GM10266 (cell line): ENCODE measurements around the gene FYN.

Experiments
- DNase-seq: peaks from one replicate; pipeline ENCODE4 v3.0.0; 2012; ENCODE audit errors: extremely low spot score
- TF ChIP-seq, protein P1 (sequence below): IDR thresholded peaks from 2 replicates; pipeline ENCODE4 v1.5.1; 2012; ENCODE audit warnings: mild to moderate bottlenecking, low read depth; ENCODE audit not compliant: control insufficient read depth, insufficient read depth; ENCODE audit errors: missing control alignments

FYN gene

DNA sequence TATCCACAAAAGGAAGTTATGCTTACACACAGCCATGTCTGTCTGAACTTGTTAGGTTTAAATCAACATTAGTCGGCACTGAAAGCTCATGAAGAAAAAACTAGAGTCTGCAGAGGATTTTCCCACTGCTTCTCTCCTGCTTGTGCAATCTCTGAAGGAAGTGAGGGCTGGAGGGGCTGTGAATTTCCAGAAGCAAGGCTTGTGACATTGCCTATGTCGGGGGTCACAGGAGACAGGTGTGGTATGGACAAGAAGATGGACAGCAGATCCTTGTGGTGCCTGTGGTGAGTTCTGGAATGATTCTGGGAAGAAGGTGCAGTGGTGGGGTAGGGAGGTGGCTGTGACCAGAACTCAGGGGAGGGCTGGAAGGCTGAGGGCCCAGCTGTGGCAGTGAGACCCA is 183.3 kb downstream of the FYN start:
- TF ChIP-seq, protein P1, sequence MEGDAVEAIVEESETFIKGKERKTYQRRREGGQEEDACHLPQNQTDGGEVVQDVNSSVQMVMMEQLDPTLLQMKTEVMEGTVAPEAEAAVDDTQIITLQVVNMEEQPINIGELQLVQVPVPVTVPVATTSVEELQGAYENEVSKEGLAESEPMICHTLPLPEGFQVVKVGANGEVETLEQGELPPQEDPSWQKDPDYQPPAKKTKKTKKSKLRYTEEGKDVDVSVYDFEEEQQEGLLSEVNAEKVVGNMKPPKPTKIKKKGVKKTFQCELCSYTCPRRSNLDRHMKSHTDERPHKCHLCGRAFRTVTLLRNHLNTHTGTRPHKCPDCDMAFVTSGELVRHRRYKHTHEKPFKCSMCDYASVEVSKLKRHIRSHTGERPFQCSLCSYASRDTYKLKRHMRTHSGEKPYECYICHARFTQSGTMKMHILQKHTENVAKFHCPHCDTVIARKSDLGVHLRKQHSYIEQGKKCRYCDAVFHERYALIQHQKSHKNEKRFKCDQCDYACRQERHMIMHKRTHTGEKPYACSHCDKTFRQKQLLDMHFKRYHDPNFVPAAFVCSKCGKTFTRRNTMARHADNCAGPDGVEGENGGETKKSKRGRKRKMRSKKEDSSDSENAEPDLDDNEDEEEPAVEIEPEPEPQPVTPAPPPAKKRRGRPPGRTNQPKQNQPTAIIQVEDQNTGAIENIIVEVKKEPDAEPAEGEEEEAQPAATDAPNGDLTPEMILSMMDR = no peak
- no peak for DNase-seq

DNA sequence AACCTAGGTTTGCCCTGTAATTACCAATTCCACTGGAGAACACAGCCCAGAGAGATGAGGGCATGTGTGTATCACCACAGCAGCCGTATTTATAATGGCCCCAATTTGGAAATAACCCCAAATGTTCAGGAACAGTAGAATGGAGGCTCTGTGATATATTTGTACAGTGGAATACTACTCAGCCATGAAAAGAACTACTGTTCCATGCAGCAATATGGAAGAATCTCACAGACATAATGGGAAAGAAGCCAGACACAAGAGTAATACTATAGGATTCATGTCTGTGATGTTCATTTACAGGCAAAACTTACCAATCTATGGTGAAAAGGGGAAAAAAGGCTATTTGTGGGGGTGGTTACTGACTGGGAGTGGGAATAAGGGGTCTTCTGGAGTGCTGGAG is 183.8 kb downstream of the FYN start:
- TF ChIP-seq, protein P1 = no peak
- no peak for DNase-seq

DNA sequence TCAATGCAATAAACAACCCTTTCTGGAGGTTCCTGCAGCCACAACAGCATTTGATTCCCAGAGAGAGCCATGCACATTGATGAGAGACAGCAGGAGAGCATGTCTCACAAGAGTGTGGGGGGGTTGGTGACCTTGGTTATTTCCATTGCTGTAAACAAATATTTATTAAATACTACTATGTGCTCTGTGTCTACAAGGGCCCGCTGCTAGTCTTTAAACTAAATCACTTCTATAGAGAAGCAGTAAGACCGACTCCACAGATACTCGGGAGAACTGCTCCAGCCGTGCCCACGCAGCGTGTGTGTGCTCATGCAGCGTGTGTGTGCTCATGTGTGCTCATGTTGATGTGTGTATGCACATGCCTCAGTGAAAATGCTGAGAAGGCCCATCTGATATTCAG is 184.9 kb downstream of the FYN start:
- DNase-seq = no peak
- TF ChIP-seq, protein P1 = no peak

DNA sequence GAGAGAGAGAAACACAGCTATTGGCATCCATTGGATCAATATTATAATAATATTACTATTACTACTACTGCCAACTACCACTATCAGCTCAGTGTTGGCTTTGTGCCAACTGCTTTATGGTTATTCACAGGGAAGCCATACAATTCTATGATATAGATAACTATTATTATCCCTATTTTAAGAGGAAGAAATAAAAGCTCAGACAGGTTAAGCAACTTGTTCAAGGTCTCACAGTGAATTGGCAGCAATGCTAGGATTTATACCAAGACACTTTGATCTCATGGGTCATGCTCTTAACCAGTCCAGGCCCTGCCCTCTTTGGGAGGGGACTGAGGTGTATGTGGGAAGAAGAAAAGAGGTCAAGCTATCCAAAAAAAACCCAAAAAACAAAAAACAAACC is 185.6 kb downstream of the FYN start:
- DNase-seq = no peak
- TF ChIP-seq, protein P1 = no peak

DNA sequence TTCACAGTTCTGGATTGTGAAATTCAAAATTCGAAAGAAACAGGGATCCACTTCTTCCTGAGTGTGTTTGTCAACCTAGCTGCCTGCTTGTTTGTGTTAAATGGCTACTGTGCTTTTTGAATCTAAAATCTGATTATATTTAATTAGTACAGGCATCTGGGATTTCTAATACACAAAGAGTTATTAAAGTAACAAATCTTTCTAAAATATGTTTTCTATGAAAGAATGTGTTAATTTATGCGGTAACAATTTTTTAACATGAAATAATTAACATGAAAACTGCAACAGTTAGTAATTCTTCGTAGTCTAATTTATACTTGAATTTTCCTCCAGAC is 186.4 kb downstream of the FYN start:
- TF ChIP-seq, protein P1 = no peak
- no peak for DNase-seq

DNA sequence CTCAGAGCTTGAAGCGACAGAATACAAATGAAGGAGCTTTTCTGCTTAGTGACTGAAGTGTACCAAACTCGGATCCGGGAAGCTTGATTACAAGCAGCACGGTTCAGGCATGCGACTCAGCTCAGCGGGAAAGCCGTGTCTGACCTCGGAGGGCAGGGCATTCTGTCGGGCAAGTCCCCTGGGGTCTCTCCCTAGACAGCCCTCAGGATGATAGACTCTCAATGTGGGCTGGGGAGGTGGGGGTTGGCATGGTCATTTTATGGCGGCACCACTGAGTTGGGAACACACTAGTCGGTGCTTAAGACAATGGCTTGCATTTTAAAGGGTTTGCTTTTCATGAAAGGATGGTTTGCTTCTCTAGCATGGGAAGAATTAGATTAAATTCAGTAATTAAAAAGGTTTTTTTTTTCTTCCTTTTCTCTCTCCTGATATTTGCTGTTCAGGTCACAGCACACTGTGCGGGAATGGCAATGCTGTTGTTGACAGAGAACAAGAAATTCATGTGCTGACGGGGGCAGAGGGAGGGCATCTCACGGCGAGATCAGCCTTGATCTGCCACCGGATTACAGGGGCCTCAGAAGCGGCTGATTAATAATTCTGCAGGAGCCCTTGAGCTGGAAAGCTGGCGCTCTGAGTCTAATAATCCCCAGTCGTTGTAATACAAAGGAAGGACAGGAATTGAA is 186.9 kb downstream of the FYN start:
- TF ChIP-seq, protein P1 = no peak

DNA sequence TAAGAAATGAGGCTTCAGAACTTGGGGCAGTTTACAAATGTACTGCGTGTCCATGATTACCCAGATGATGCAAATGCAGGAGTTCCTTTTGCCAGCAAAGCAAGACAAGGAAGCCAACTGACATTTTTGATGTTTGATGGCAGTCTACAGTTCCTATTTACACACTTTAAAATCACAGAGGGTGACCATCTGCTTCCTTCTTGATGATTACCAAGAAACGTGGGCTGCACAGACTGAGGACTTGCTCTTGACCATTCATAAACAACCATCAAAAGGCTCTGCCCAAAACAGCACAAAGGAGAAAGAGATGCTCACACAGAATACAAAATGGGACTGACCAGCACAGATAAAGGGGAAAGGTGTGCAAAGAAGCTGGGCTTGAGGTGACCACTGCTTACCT is 187.7 kb downstream of the FYN start:
- TF ChIP-seq, protein P1 = no peak
- DNase-seq = no peak

More for the DNA sequence above, 186.9 kb downstream of the FYN start:
- no peak for DNase-seq
